Keratinocyte (primary cell): ENCODE measurements around the gene RNF38.

ENCODE experiments used
- EZH2 ChIP-seq: IDR thresholded peaks from one replicate; pipeline ENCODE4 v1.6.1; 2012; ENCODE audit warnings: inconsistent platforms, mild to moderate bottlenecking, low read length, moderate library complexity
- TF ChIP-seq, protein P1 (sequence below), 3 experiments: IDR thresholded peaks in 1 of 3; conservative IDR thresholded peaks in 1 of 3; optimal IDR thresholded peaks in 1 of 3; 2 replicates in 2 of 3; 3 replicates in 1 of 3; pipeline versions ENCODE3 to v1.5.1; 2011; ENCODE audit warnings: low read length in 3 of 3, mild to moderate bottlenecking in 3 of 3, moderate library complexity in 2 of 3, control low read depth in 1 of 3, inconsistent platforms in 1 of 3; ENCODE audit not compliant: insufficient read depth in 2 of 3; ENCODE audit errors: extremely low read depth in 1 of 3

DNA sequence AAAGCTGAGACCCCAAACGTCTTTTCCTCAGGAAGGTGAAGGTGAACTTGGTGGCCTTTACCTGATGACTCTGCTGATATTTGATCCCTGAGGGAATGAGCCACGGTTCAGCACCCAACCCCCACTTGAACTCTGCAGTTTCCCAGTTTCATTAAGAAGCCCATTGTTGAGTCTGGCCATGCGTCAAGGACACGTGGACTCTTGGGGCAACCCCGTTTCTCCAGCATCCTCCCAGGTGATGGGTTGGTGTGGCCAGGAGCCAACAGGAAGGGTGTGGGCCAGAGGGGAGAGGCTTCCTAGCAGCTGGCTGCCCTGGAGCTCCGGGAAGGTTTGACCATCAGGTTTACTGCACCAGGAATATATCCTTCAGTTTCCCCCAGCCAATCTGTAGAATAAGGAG is 82.3 kb downstream of the RNF38 start:
- TF ChIP-seq, protein P1, sequence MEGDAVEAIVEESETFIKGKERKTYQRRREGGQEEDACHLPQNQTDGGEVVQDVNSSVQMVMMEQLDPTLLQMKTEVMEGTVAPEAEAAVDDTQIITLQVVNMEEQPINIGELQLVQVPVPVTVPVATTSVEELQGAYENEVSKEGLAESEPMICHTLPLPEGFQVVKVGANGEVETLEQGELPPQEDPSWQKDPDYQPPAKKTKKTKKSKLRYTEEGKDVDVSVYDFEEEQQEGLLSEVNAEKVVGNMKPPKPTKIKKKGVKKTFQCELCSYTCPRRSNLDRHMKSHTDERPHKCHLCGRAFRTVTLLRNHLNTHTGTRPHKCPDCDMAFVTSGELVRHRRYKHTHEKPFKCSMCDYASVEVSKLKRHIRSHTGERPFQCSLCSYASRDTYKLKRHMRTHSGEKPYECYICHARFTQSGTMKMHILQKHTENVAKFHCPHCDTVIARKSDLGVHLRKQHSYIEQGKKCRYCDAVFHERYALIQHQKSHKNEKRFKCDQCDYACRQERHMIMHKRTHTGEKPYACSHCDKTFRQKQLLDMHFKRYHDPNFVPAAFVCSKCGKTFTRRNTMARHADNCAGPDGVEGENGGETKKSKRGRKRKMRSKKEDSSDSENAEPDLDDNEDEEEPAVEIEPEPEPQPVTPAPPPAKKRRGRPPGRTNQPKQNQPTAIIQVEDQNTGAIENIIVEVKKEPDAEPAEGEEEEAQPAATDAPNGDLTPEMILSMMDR (optimal IDR thresholded peaks at IDR 0.05 in 1 of 3, IDR thresholded peaks at IDR 0.05 in 1 of 3, conservative IDR thresholded peaks at IDR 0.05 in 1 of 3; ENCODE audit: extremely low read depth in 1 of 3, insufficient read depth in 2 of 3, low read length in 3 of 3): no peak
- no peak for TF ChIP-seq EZH2
